Smooth muscle cell (in vitro differentiated cells): Measurements from ENCODE around the gene DSTYK. TPM values are rescaled to one million over a fixed set of nuclear protein-coding genes. Genes with fewer than 3 reads are reported as not detected.

ENCODE experiments used
- DNase-seq: peaks from one replicate; lab custom pipeline; 2025; ENCODE audit not compliant: unreplicated experiment; lab: John Stamatoyannopoulos, UW
- H2AFZ ChIP-seq: fragments of 200-600 bp; sonication (generic); 2 replicates; pipeline ENCODE4 v1.6.0; 2016; ENCODE audit warnings: antibody characterized with exemption, low read depth, mild to moderate bottlenecking
- H3F3A ChIP-seq: fragments of 200-600 bp; sonication (generic); 2 replicates; pipeline ENCODE4 v1.6.0; 2017; ENCODE audit warnings: antibody characterized with exemption, low read depth
- H3K27ac ChIP-seq: fragments of 200-600 bp; sonication (generic); 2 replicates; pipeline ENCODE4 v1.5.1; 2016; ENCODE audit warnings: low read depth, mild to moderate bottlenecking
- H3K27me3 ChIP-seq: fragments of 200-600 bp; sonication (generic); 2 replicates; pipeline ENCODE4 v1.6.1; 2016; ENCODE audit warnings: low read depth, mild to moderate bottlenecking
- H3K36me3 ChIP-seq: fragments of 200-600 bp; sonication (generic); 2 replicates; pipeline ENCODE4 v1.5.1; 2016; ENCODE audit warnings: low read depth
- H3K4me1 ChIP-seq: fragments of 200-600 bp; sonication (generic); 2 replicates; pipeline ENCODE4 v1.5.1; 2016; ENCODE audit warnings: low read depth
- H3K4me2 ChIP-seq: fragments of 200-600 bp; sonication (generic); 2 replicates; pipeline ENCODE4 v1.6.0; 2016; ENCODE audit warnings: mild to moderate bottlenecking
- H3K4me3 ChIP-seq: fragments of 200-600 bp; sonication (generic); 2 replicates; pipeline ENCODE4 v1.5.1; 2016; ENCODE audit warnings: mild to moderate bottlenecking
- H3K79me2 ChIP-seq: fragments of 200-600 bp; sonication (generic); 2 replicates; pipeline ENCODE4 v1.6.0; 2016; ENCODE audit warnings: low read depth, mild to moderate bottlenecking
- H3K9ac ChIP-seq: fragments of 200-600 bp; sonication (generic); 2 replicates; pipeline ENCODE4 v1.6.0; 2016; ENCODE audit warnings: low read depth
- H3K9me3 ChIP-seq: fragments of 200-600 bp; sonication (generic); replicated peaks from 2 replicates; pipeline ENCODE4 v1.5.1; 2016; ENCODE audit warnings: low read depth
- H4K20me1 ChIP-seq: fragments of 200-600 bp; sonication (generic); 2 replicates; pipeline ENCODE4 v1.6.0; 2016; ENCODE audit warnings: low read depth
- WGBS: methylation state at CpG from one replicate; pipeline ENCODE4 v1.1.7; 2016; ENCODE audit warnings: low lambda C conversion rate; 5-methylcytosine and 5-hydroxymethylcytosine counted together
- polyA plus RNA-seq: library from polyadenylated mRNA; unstranded; fragments of >200 nt; fragmentation: Nextera tagmentation; extraction: Ambion mirVana; gene quantifications from 2 replicates; pipeline ENCODE4 v1.2.1, GENCODE V29; 2016
- total RNA-seq: library from RNA; depleted of rRNA; stranded (reverse); fragments of >200 nt; gene quantifications from 2 replicates; pipeline ENCODE4 v1.2.3, GENCODE V29; 2014
- TF ChIP-seq, protein P1 (sequence below): fragments of 200-600 bp; sonication (generic); IDR thresholded peaks from 2 replicates; pipeline ENCODE4 v1.5.1; 2017; ENCODE audit warnings: borderline replicate concordance, mild to moderate bottlenecking, antibody characterized with exemption; ENCODE audit not compliant: insufficient read depth, poor library complexity, severe bottlenecking

DSTYK gene
- total and polyA plus RNA-seq, 2 experiments from 2014 or later, result 6.9 to 8.7 TPM

DNA sequence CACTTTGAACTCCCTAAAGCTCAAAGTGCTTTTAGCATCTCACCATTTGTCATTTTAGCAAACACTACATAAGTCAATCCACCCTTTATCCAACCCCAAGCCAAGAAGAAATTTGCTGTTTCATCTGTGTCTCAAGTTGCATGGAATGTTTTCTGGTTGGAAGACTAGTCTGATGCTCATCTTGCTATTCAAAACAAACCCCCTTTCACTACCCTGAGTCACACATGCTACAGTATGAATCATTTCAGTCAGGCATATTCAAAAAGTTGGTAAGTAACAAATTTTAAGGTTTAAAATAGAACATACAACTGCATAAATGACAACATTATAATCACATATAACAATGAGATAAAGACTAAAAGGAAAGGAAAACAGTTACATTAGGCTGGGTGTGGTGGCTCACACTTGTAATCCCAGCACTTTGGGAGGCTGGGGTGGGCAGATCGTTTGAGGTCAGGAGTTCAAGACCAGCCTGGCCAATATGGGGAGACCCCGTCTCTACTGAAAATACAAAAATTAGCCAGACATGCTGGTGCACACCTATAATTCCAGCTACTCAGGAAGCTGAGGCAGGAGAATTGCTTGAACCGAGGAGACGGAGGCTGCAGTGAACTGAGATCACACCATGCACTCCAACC, 38.7 kb downstream of the DSTYK start:
- Histone ChIP-seq H3K9ac (no peak overlapping the region), H3K36me3 (no peaks in the 10 kb centered on the region), H3K4me1 (no peaks in the 10 kb centered on the region), H3K27ac (peak overlapping the region; percentile 85), H3K4me3 (no peak overlapping the region), H3K4me2 (no peak overlapping the region), H3K27me3 (no peaks in the 10 kb centered on the region), H3K9me3 (no peaks in the 10 kb centered on the region), H4K20me1 (peaks cover 13% of the 10 kb centered on the region), H3K79me2 (peaks cover 3% of the 10 kb centered on the region), H3F3A (no peaks in the 10 kb centered on the region), H2AFZ (no peak overlapping the region)
- DNase-seq, result no peak
- 100% methylated on average over 4 of the region's 4 CpGs for WGBS
- TF ChIP-seq, protein P1, sequence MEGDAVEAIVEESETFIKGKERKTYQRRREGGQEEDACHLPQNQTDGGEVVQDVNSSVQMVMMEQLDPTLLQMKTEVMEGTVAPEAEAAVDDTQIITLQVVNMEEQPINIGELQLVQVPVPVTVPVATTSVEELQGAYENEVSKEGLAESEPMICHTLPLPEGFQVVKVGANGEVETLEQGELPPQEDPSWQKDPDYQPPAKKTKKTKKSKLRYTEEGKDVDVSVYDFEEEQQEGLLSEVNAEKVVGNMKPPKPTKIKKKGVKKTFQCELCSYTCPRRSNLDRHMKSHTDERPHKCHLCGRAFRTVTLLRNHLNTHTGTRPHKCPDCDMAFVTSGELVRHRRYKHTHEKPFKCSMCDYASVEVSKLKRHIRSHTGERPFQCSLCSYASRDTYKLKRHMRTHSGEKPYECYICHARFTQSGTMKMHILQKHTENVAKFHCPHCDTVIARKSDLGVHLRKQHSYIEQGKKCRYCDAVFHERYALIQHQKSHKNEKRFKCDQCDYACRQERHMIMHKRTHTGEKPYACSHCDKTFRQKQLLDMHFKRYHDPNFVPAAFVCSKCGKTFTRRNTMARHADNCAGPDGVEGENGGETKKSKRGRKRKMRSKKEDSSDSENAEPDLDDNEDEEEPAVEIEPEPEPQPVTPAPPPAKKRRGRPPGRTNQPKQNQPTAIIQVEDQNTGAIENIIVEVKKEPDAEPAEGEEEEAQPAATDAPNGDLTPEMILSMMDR, result no peak

DNA sequence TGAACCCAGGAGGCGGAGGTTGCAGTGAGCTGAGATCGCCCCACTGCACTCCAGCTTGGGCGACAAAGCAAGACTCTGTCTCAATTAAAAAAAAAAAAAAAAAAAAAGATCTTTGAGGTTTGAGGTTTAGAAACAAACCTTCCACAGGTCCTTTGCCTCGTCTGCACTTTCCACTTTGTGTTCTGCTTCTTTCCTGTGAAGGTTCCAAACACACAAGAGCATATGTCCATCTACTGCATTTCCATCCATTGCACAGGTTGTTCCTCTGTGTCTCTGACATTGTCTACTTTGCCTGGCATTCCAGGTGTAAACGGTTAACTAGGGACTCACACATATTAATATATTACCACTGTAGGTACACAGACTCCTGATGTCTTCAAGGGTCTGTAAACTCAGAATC, 40.1 kb downstream of the DSTYK start:
- WGBS, result 90% methylated on average over 5 of the region's 5 CpGs
- peaks cover 4% of the 10 kb centered on the region for H3K79me2 ChIP-seq
- H3K27ac ChIP-seq, result no peak overlapping the region
- H3K4me2 ChIP-seq, result no peak overlapping the region
- H3F3A ChIP-seq, result no peaks in the 10 kb centered on the region
- H3K4me3 ChIP-seq, result no peak overlapping the region
- no peaks in the 10 kb centered on the region for H3K9me3 ChIP-seq
- peaks cover 13% of the 10 kb centered on the region for H4K20me1 ChIP-seq
- no peak overlapping the region for H3K9ac ChIP-seq
- H3K27me3 ChIP-seq, result no peaks in the 10 kb centered on the region
- H2AFZ ChIP-seq, result no peak overlapping the region
- DNase-seq, result no peak
- H3K36me3 ChIP-seq, result no peaks in the 10 kb centered on the region
- TF ChIP-seq, protein P1, result no peak
- H3K4me1 ChIP-seq, result no peaks in the 10 kb centered on the region

DNA sequence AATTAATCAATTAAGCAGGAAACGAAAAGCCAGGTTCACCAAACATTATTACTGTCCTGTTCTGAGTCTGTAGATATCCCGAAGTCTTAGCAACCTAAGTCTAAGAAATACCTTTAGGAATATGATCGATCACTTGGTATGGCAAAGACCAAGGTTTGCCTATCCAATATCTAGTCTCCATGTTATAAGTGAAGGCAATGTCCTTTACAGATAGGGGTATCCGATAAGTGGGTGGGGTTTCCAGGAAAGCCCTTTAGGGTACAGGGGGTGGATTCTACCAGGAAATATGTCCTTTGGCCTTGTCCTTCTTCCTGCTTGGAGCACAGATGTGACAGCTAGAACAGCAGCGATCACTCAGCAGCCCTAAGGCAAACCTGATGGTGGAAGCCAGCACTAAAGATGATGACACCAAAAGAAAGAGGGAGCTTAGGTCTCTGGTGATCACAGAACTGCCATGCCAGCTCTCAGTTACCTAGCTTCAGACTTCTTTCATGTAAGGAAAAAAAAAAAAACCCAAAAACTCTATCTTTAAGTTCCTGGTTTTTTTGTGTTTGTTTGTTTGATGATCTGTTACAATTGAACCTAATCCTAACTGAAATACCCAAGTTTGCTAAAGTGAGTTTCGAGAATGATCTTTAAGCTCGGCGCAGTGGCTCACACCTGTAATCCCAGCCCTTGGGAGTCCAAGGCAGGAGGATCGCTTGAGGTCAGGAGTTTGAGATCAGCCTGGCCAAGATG, 40.8 kb downstream of the DSTYK start:
- H2AFZ ChIP-seq, result no peak overlapping the region
- H3K4me3 ChIP-seq, result no peak overlapping the region
- TF ChIP-seq, protein P1, result no peak
- 85% methylated on average over 9 of the region's 9 CpGs for WGBS
- no peak for DNase-seq
- H3K9ac ChIP-seq, result no peak overlapping the region
- no peaks in the 10 kb centered on the region for H3K27me3 ChIP-seq
- no peaks in the 10 kb centered on the region for H3F3A ChIP-seq
- H3K4me1 ChIP-seq, result no peaks in the 10 kb centered on the region
- H3K79me2 ChIP-seq, result peaks cover 9% of the 10 kb centered on the region
- H3K4me2 ChIP-seq, result no peak overlapping the region
- no peaks in the 10 kb centered on the region for H3K36me3 ChIP-seq
- no peak overlapping the region for H3K27ac ChIP-seq
- no peaks in the 10 kb centered on the region for H3K9me3 ChIP-seq
- peaks cover 13% of the 10 kb centered on the region for H4K20me1 ChIP-seq
